Activated T-cell treated with anti-CD3 and anti-CD28 coated beads, Interleukin-2, amount 50 U/mL, for 24 hours (primary cell): ENCODE results near the gene DR1.

ENCODE experiments used
- DNase-seq: peaks from one replicate; pipeline ENCODE4 v3.0.0-alpha.2; 2020
- H3K27ac Mint-ChIP-seq: 2 replicates; pipeline ENCODE4 v1.8.0; 2020; ENCODE audit warnings: mild to moderate bottlenecking, mixed read lengths
- H3K27me3 Mint-ChIP-seq: 2 replicates; pipeline ENCODE4 v1.8.0; 2020; ENCODE audit warnings: mixed read lengths
- H3K36me3 Mint-ChIP-seq: 2 replicates; pipeline ENCODE4 v1.8.0; 2020; ENCODE audit warnings: low read depth, mixed read lengths
- H3K4me1 Mint-ChIP-seq: 2 replicates; pipeline ENCODE4 v1.8.0; 2020; ENCODE audit warnings: low read depth, mixed read lengths
- H3K4me3 Mint-ChIP-seq: 2 replicates; pipeline ENCODE4 v1.8.0; 2020; ENCODE audit warnings: mild to moderate bottlenecking, moderate library complexity, mixed read lengths
- H3K9me3 Mint-ChIP-seq: 2 replicates; pipeline ENCODE4 v1.8.0; 2020; ENCODE audit warnings: mixed read lengths

DR1 gene

GRCh38 chr1:93328809-93329760, 16.6 kb upstream of the DR1 start:
- peaks cover 5% of the 10 kb centered on the region for H3K36me3 Mint-ChIP-seq
- DNase-seq, result no peak
- no peaks in the 10 kb centered on the region for H3K27me3 Mint-ChIP-seq
- no peaks in the 10 kb centered on the region for H3K9me3 Mint-ChIP-seq
- H3K27ac Mint-ChIP-seq, result no peak overlapping the region
- peaks cover 2% of the 10 kb centered on the region for H3K4me1 Mint-ChIP-seq
- no peak overlapping the region for H3K4me3 Mint-ChIP-seq

GRCh38 chr1:93330196-93330595, 15.5 kb upstream of the DR1 start:
- DNase-seq, result no peak
- Mint-ChIP-seq H3K4me1 (no peaks in the 10 kb centered on the region), H3K9me3 (no peaks in the 10 kb centered on the region), H3K4me3 (no peak overlapping the region), H3K36me3 (peaks cover 5% of the 10 kb centered on the region), H3K27ac (no peak overlapping the region), H3K27me3 (no peaks in the 10 kb centered on the region)

GRCh38 chr1:93330617-93331016, 15.1 kb upstream of the DR1 start:
- H3K4me3 Mint-ChIP-seq, result no peak overlapping the region
- H3K27me3 Mint-ChIP-seq, result no peaks in the 10 kb centered on the region
- no peak for DNase-seq
- H3K36me3 Mint-ChIP-seq, result peaks cover 5% of the 10 kb centered on the region
- no peaks in the 10 kb centered on the region for H3K9me3 Mint-ChIP-seq
- H3K4me1 Mint-ChIP-seq, result no peaks in the 10 kb centered on the region
- H3K27ac Mint-ChIP-seq, result no peak overlapping the region

- no peak overlapping the region for H3K27ac Mint-ChIP-seq
- no peaks in the 10 kb centered on the region for H3K27me3 Mint-ChIP-seq
- no peaks in the 10 kb centered on the region for H3K9me3 Mint-ChIP-seq
- peaks cover 3% of the 10 kb centered on the region for H3K4me1 Mint-ChIP-seq
- DNase-seq, result no peak
- peaks cover 5% of the 10 kb centered on the region for H3K36me3 Mint-ChIP-seq
- no peak overlapping the region for H3K4me3 Mint-ChIP-seq
Measured at GRCh38 chr1:93331412-93331811, 14.3 kb upstream of the DR1 start.

- Mint-ChIP-seq H3K4me3 (no peak overlapping the region), H3K36me3 (peaks cover 9% of the 10 kb centered on the region), H3K9me3 (no peaks in the 10 kb centered on the region), H3K27ac (no peak overlapping the region), H3K4me1 (peaks cover 10% of the 10 kb centered on the region), H3K27me3 (no peaks in the 10 kb centered on the region)
- DNase-seq, result no peak
Measured at GRCh38 chr1:93332368-93332767, 13.3 kb upstream of the DR1 start.

GRCh38 chr1:93338387-93339146, 7.1 kb upstream of the DR1 start:
- Mint-ChIP-seq H3K27me3 (no peaks in the 10 kb centered on the region), H3K36me3 (peaks cover 24% of the 10 kb centered on the region), H3K4me3 (no peak overlapping the region), H3K27ac (no peak overlapping the region), H3K4me1 (peaks cover 23% of the 10 kb centered on the region), H3K9me3 (no peaks in the 10 kb centered on the region)
- DNase-seq, result no peak

GRCh38 chr1:93339171-93339697, 6.5 kb upstream of the DR1 start:
- H3K27ac Mint-ChIP-seq, result no peak overlapping the region
- no peaks in the 10 kb centered on the region for H3K9me3 Mint-ChIP-seq
- H3K4me1 Mint-ChIP-seq, result peaks cover 25% of the 10 kb centered on the region
- no peaks in the 10 kb centered on the region for H3K27me3 Mint-ChIP-seq
- DNase-seq, result no peak
- peaks cover 24% of the 10 kb centered on the region for H3K36me3 Mint-ChIP-seq
- no peak overlapping the region for H3K4me3 Mint-ChIP-seq

GRCh38 chr1:93340090-93340489, 5.6 kb upstream of the DR1 start:
- no peaks in the 10 kb centered on the region for H3K9me3 Mint-ChIP-seq
- no peaks in the 10 kb centered on the region for H3K27me3 Mint-ChIP-seq
- H3K4me3 Mint-ChIP-seq, result no peak overlapping the region
- no peak overlapping the region for H3K27ac Mint-ChIP-seq
- peaks cover 26% of the 10 kb centered on the region for H3K36me3 Mint-ChIP-seq
- peaks cover 29% of the 10 kb centered on the region for H3K4me1 Mint-ChIP-seq
- no peak for DNase-seq

- Mint-ChIP-seq H3K27ac (no peak overlapping the region), H3K9me3 (no peaks in the 10 kb centered on the region), H3K36me3 (peaks cover 44% of the 10 kb centered on the region), H3K4me3 (peak overlapping the region; percentile 51), H3K27me3 (no peaks in the 10 kb centered on the region), H3K4me1 (peaks cover 16% of the 10 kb centered on the region)
- DNase-seq, result no peak
Measured at GRCh38 chr1:93344484-93344883, 1.2 kb upstream of the DR1 start.

- peak overlapping the region; percentile 89 for H3K4me3 Mint-ChIP-seq
- no peaks in the 10 kb centered on the region for H3K9me3 Mint-ChIP-seq
- peaks cover 21% of the 10 kb centered on the region for H3K4me1 Mint-ChIP-seq
- DNase-seq, result no peak
- H3K27ac Mint-ChIP-seq, result peak overlapping the region; percentile 98
- H3K36me3 Mint-ChIP-seq, result peaks cover 49% of the 10 kb centered on the region
- H3K27me3 Mint-ChIP-seq, result no peaks in the 10 kb centered on the region
Measured at GRCh38 chr1:93344886-93345632, 648 bp upstream of the DR1 start.

GRCh38 chr1:93346421-93346993, 800 bp downstream of the DR1 start:
- Mint-ChIP-seq H3K36me3 (peaks cover 59% of the 10 kb centered on the region), H3K9me3 (no peaks in the 10 kb centered on the region), H3K4me3 (peak overlapping the region; percentile 89), H3K4me1 (peaks cover 32% of the 10 kb centered on the region), H3K27ac (peak overlapping the region; percentile 98), H3K27me3 (no peaks in the 10 kb centered on the region)
- peak; percentile 53 for DNase-seq

GRCh38 chr1:93347334-93347899, 1.7 kb downstream of the DR1 start:
- Mint-ChIP-seq H3K36me3 (peaks cover 63% of the 10 kb centered on the region), H3K27me3 (no peaks in the 10 kb centered on the region), H3K4me1 (peaks cover 35% of the 10 kb centered on the region), H3K9me3 (no peaks in the 10 kb centered on the region), H3K4me3 (peak overlapping the region; percentile 89), H3K27ac (peak overlapping the region; percentile 98)
- DNase-seq, result no peak

GRCh38 chr1:93348104-93348728, 2.5 kb downstream of the DR1 start:
- H3K9me3 Mint-ChIP-seq, result no peaks in the 10 kb centered on the region
- H3K4me1 Mint-ChIP-seq, result peaks cover 41% of the 10 kb centered on the region
- H3K27me3 Mint-ChIP-seq, result no peaks in the 10 kb centered on the region
- H3K27ac Mint-ChIP-seq, result peak overlapping the region; percentile 68
- H3K36me3 Mint-ChIP-seq, result peaks cover 70% of the 10 kb centered on the region
- H3K4me3 Mint-ChIP-seq, result peak overlapping the region; percentile 89
- no peak for DNase-seq
